Panc1 (cell line): Measurements from ENCODE around the gene BCAP29.
"Not testable (repeated sequence)": the region's sequence is repeated elsewhere in the genome, so short reads cannot be mapped to it uniquely, and the experiment has no call there.

ENCODE experiments used
- POLR2AphosphoS5 ChIP-seq: IDR thresholded peaks from 2 replicates; pipeline ENCODE4 v1.6.1; 2012; ENCODE audit warnings: mild to moderate bottlenecking, low read depth, low read length, moderate library complexity
- REST ChIP-seq, 2 experiments: IDR thresholded peaks; 2 replicates each; pipeline ENCODE4 v1.6.1; 2011 to 2012; ENCODE audit warnings: low read depth in 2 of 2, control low read depth in 1 of 2, low read length in 1 of 2, mild to moderate bottlenecking in 1 of 2, moderate library complexity in 1 of 2; ENCODE audit not compliant: insufficient read depth in 1 of 2
- TF ChIP-seq, protein P1 (sequence below): fragments of 450-650 bp; IDR thresholded peaks from 2 replicates; pipeline ENCODE4 v1.5.1; 2017; ENCODE audit warnings: mild to moderate bottlenecking

- TF ChIP-seq, protein P1, sequence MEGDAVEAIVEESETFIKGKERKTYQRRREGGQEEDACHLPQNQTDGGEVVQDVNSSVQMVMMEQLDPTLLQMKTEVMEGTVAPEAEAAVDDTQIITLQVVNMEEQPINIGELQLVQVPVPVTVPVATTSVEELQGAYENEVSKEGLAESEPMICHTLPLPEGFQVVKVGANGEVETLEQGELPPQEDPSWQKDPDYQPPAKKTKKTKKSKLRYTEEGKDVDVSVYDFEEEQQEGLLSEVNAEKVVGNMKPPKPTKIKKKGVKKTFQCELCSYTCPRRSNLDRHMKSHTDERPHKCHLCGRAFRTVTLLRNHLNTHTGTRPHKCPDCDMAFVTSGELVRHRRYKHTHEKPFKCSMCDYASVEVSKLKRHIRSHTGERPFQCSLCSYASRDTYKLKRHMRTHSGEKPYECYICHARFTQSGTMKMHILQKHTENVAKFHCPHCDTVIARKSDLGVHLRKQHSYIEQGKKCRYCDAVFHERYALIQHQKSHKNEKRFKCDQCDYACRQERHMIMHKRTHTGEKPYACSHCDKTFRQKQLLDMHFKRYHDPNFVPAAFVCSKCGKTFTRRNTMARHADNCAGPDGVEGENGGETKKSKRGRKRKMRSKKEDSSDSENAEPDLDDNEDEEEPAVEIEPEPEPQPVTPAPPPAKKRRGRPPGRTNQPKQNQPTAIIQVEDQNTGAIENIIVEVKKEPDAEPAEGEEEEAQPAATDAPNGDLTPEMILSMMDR = not testable (repeated sequence)
- TF ChIP-seq REST (IDR thresholded peaks at IDR 0.05; ENCODE audit: insufficient read depth in 1 of 2, low read depth in 2 of 2, low read length in 1 of 2); POLR2AphosphoS5: not testable (repeated sequence)
These were observed 59.0 kb downstream of the BCAP29 start for GRCh38 chr7:107639070-107639469.
